ENCODE measurements around the gene SHB.

Gene SHB

GRCh38 chr9:38068701-38069628 is at the start of gene SHB:
Gene SHB, minus strand, starts transcription at chr9:38069227. Its CDS starts 582 bp downstream, at chr9:38068645.
- no peak for DNase-seq

GRCh38 chr9:38117651-38118050 is 48.6 kb upstream of the SHB start:
- no peak for DNase-seq

- no peak for DNase-seq
Observed at GRCh38 chr9:38114905-38115304, 45.9 kb upstream of the SHB start.

- DNase-seq: no peak
Observed at GRCh38 chr9:38112456-38112855, 43.4 kb upstream of the SHB start.

GRCh38 chr9:38112049-38112448 is 43.0 kb upstream of the SHB start:
- no peak for DNase-seq

- DNase-seq: no peak
Observed at GRCh38 chr9:38110476-38110875, 41.4 kb upstream of the SHB start.

- DNase-seq: no peak
Observed at GRCh38 chr9:38109601-38110000, 40.6 kb upstream of the SHB start.

GRCh38 chr9:38108326-38108725 is 39.3 kb upstream of the SHB start:
- no peak for DNase-seq

- DNase-seq: no peak
Observed at GRCh38 chr9:38107811-38108304, 38.8 kb upstream of the SHB start.

GRCh38 chr9:38107405-38107804 is 38.4 kb upstream of the SHB start:
- DNase-seq: no peak

GRCh38 chr9:38106488-38106887 is 37.5 kb upstream of the SHB start:
- no peak for DNase-seq

GRCh38 chr9:38103340-38103739 is 34.3 kb upstream of the SHB start:
- DNase-seq: no peak

- DNase-seq: no peak
Observed at GRCh38 chr9:38101423-38101822, 32.4 kb upstream of the SHB start.

GRCh38 chr9:38096238-38096805 is 27.3 kb upstream of the SHB start:
- no peak for DNase-seq

- DNase-seq: no peak
Observed at GRCh38 chr9:38094165-38094564, 25.1 kb upstream of the SHB start.

GRCh38 chr9:38092656-38093055 is 23.6 kb upstream of the SHB start:
- DNase-seq: no peak

- DNase-seq: no peak
Observed at GRCh38 chr9:38092200-38092524, 23.1 kb upstream of the SHB start.

- DNase-seq: no peak
Observed at GRCh38 chr9:38091310-38092199, 22.5 kb upstream of the SHB start.

- no peak for DNase-seq
Observed at GRCh38 chr9:38090170-38090569, 21.1 kb upstream of the SHB start.

GRCh38 chr9:38089387-38090165 is 20.5 kb upstream of the SHB start:
- no peak for DNase-seq

- DNase-seq: peak; percentile 46
Observed at GRCh38 chr9:38088006-38088925, 19.2 kb upstream of the SHB start.
